Measurements from ENCODE around the gene ZBTB46.

The ZBTB46 gene

DNA sequence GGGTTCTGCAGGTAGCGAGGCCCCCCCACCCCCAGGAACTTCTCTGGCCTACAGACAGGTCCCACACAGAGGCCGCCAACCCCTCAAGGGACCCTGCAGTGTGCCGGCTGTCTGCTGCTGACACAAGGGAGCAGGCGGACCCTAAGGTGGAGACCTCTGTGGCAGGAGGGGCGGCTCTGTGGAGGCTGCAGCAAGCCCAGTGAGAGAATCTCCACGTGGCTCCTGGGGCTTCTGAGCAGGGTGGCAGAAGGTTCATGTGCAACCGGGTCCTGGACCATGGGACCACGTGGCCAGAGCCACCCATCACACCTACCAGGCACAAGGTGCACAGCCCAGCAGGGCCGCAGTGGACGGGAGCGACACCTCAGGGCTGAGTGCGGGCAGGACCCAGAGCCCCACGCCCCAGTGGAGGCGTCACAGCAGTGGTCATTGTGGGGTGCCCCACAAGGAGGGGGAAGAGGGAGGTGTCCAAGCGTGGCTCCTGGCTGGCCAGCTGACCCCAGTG lies 127.5 kb downstream of the ZBTB46 start:
- no peak for DNase-seq

- no peak for DNase-seq
These were observed 128.2 kb downstream of the ZBTB46 start for GRCh38 chr20:63702751-63703470.

DNA sequence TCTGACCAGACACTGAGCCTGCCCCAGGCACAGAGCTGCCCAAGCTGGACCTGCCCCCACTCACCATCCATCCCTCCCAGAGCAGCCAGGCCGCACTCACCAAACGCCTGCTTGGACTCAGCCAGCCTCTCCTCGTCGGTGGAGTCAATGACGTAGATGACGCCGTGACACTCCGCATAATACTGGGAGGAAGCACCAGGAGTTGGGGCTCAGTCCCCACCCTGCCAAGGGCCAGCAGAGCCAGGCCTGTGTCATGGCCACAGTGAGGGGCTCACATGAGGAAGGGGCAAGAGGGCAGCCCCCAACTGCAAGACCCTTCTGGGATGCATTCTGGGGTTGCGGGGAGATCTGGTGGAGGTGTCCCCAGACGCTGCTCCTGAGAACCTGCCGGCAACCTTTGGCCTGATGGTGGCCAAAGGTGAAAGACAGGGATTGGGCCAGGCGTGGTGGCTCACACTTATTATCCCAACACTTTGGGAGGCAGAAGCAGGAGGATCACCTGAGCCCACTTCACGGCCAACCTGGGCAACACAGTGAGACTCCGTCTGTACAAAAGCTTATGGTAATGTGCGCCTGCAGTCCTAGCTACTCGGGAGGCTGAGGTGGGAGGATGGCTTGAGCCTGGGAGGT lies 128.9 kb downstream of the ZBTB46 start:
- no peak for DNase-seq

DNA sequence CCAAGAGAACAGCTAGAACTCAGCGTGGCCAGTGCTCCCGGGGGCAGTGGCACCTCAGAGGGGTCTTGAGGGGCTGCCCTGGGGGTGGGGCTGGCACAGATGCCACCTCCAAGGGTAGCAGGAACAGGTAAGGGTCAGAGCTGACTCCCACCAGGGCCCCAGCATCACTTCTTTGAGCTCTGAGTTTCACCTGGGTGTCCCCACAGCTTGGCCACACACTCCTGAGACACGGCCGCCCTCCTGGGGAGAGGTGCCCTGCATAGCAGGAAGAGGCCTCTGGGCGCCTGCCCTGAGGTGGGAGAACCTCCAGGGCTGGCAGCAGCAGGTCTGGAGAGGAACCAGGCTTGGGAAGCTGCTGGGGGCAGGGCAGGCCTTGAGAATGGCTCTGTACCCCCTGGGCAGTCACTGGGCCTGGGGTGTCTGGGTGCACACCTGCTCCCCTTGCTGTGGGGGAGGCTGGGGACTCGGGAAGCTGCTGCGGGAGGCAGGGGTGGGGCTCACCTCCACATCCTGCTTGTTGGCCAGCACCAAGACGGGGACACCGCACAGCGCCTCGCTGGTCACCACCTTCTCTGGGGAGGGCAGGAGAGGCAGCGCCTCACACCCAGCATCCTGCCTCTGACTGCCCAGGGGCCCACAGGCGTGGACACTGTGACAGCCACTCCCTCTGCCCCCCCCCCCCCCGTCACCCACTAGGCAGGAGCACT lies 129.6 kb downstream of the ZBTB46 start:
- no peak for DNase-seq

DNA sequence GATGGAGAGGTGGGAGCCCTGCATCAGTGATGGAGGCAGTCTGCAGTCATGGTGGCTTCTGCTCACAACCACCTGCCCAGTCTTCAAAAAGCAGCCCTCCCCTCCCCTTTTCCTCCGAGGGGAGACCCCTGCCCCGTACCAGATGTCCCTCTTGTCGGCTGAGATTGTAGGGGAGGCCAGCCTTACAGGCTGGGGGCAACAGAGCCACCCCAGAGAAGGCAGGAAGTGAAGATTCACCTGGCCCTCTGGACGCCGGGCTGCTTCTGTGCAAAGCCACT lies 130.1 kb downstream of the ZBTB46 start:
- DNase-seq = no peak

DNA sequence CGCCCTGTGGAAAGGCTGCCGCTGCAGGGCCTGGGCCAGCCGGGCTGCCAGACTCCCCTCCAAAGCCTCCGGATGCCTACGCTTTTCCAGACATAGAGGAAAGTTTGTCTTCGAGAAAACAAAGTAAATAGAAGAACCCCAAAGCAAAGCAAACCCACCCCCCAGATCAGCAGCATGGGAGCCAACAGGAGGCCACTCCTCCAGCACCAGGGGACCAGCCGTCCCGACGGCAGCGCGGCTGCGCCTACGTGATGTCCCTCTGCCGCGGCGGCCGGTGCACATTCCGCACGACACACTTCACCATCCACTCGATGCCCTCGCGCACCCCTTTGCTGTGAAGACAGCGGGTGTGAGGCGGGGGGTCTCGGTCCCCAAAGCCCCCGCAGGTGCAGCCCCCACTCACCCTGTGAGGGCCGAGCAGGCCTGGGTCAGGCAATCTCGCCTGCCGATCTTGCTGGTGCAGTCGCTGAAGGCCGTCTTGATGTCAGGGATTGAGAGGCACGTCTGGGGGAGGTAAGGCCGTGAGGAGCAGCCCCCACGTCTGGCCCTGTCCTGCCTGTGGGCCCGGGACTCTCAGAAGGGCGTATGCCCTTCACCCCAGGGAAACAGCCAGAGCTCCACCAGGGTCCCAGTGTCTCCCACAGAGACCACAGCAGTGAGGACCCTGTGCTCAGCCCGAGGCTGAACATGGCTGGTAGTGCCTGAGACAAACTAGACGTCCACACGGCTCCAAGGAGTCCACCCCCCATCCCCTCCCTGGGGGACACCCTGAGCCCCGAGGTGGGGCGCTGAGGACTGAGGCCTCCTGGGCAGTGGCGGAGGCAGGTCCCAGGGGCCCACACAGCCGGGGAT lies 130.6 kb downstream of the ZBTB46 start:
- DNase-seq = no peak

- no peak for DNase-seq
These were observed 131.4 kb downstream of the ZBTB46 start for GRCh38 chr20:63699466-63700198.

GRCh38 chr20:63698739-63699465 lies 132.2 kb downstream of the ZBTB46 start:
- no peak for DNase-seq

- no peak for DNase-seq
These were observed 133.1 kb downstream of the ZBTB46 start for GRCh38 chr20:63697868-63698545.

GRCh38 chr20:63697357-63697867 lies 133.7 kb downstream of the ZBTB46 start:
- no peak for DNase-seq

- no peak for DNase-seq
These were observed 134.3 kb downstream of the ZBTB46 start, which contains the start of gene TNFRSF6B for GRCh38 chr20:63696628-63697356. Gene TNFRSF6B (plus strand): TSS chr20:63696652. CDS start chr20:63696768, 116 bp downstream.

DNA sequence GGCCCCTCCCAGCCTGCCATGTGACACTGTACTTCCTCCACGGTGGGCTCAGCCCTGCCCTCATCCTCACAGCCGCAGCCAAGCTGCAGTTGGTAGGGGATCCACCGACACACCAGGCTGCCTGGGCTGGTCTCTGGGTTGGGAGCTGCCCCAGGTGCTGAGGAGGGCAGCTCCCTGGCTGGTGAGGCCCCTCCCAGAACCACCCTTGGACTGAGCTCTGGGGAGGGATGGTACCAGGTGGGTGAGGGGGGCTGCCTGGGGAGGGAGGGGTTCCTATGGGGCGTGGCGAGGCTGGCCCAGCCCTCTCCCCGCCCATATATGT lies 134.8 kb downstream of the ZBTB46 start:
- DNase-seq = no peak

DNA sequence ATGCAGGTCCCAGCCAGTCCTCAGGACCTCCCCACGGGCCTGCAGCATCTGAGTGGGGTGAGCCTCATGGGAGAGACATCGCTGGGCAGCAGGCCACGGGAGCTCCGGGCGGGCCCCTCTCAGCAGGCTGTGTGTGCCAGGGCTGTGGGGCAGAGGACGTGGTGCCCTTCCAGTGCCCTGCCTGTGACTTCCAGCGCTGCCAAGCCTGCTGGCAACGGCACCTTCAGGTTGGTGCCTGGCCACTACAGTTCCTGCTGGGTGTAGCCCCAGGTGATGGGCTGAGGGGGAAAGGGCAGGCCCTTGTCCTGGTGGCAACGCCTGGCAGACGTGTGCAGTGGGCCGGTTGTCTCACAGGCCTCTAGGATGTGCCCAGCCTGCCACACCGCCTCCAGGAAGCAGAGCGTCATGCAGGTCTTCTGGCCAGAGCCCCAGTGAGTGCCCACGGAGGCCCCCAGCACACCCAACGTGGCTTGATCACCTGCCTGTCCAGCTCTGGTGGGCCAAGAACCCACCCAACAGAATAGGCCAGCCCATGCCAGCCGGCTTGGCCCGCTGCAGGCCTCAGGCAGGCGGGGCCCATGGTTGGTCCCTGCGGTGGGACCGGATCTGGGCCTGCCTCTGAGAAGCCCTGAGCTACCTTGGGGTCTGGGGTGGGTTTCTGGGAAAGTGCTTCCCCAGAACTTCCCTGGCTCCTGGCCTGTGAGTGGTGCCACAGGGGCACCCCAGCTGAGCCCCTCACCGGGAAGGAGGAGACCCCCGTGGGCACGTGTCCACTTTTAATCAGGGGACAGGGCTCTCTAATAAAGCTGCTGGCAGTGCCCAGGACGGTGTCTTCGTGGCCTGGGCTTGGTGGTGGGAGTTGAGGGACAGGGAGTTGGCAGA lies 135.4 kb downstream of the ZBTB46 start:
- no peak for DNase-seq

DNA sequence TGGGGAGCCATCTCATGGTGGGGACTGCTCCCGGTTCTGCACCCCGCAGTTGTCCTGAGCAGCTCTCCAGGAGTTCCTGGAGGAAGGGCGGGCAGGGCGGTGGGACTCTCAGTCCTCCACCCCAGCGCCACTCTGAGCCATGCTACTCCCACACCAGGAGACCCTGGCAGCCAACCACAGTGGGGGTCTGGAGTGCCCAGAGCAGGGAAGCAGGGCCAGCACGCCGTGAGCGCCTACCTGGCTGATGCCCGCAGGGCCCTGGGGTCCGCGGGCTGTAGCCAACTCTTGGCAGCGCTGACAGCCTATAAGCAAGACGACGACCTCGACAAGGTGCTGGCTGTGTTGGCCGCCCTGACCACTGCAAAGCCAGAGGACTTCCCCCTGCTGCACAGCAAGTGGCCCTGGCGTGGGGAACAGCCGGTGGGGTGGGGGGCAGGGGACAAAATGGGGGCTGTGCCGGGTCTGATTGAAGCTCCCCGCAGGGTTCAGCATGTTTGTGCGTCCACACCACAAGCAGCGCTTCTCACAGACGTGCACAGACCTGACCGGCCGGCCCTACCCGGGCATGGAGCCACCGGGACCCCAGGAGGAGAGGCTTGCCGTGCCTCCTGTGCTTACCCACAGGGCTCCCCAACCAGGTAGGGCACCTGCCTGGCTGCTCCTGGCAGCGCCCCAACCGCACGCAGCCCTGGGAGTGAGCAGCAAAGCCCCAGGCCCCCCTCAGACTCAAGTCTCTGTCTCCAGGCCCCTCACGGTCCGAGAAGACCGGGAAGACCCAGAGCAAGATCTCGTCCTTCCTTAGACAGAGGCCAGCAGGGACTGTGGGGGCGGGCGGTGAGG lies 136.3 kb downstream of the ZBTB46 start:
- no peak for DNase-seq

DNA sequence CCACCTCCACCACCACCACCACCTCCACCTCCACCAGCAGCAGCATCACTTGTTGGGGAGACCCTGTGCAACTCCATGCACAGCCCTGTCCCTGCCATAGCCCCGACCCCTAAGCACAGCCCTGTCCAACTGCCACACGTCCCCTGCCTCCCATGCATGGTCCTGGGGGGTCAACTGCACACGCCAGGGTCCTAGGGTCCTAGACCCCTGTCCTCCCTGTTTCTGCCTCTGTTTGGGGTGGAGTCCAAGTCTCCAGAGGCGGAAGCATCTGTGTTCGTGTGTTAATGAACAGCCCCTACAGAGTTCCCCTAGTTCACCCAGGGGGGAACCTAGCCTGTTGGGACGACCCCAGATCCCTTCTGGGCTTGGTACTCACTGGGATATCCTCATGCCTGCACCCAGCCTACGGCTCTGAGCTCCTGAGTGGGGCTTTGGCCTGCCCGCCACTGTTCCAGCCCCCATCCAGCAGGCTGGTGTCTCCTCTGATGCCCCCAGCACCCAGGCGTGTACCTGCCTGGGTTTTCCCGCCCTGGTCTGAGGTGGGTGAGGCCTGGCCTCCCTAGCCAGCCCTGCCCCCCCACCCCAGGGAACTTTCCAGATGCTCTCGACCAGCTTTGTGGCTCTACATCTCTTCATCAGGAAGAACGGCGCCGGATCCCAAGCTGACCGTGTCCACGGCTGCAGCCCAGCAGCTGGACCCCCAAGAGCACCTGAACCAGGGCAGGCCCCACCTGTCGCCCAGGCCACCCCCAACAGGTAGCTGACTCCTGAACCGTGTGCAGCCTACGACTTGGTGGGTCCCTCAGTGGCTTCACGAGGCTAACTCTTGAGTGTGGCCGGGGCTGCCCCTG lies 137.1 kb downstream of the ZBTB46 start:
- no peak for DNase-seq
